Upper lobe of left lung (tissue), 4 donors: ENCODE data around the gene POLR3H.

Experiments used
- POLR2A ChIP-seq, 4 donors: fragments of 450-650 bp; IDR thresholded peaks; one replicate each; pipeline ENCODE4 v1.5.1; 2016 to 2017; ENCODE audit warnings: antibody characterized with exemption in 4 of 4, mild to moderate bottlenecking in 2 of 4
- POLR2AphosphoS5 ChIP-seq, 2 donors: sonication (generic); formaldehyde crosslinking; IDR thresholded peaks; one replicate each; pipeline ENCODE4 v1.5.1; 2017; ENCODE audit warnings: antibody characterized with exemption in 2 of 2
- TF ChIP-seq, protein P1 (sequence below), 6 experiments: fragments of 450-650 bp in 4 of 6; fragments of 200-600 bp in 2 of 6; sonication (generic) in 2 of 6; IDR thresholded peaks; one replicate each; pipeline ENCODE4 v1.5.1; 2016 to 2019; ENCODE audit warnings: antibody characterized with exemption in 6 of 6

- TF ChIP-seq, protein P1, sequence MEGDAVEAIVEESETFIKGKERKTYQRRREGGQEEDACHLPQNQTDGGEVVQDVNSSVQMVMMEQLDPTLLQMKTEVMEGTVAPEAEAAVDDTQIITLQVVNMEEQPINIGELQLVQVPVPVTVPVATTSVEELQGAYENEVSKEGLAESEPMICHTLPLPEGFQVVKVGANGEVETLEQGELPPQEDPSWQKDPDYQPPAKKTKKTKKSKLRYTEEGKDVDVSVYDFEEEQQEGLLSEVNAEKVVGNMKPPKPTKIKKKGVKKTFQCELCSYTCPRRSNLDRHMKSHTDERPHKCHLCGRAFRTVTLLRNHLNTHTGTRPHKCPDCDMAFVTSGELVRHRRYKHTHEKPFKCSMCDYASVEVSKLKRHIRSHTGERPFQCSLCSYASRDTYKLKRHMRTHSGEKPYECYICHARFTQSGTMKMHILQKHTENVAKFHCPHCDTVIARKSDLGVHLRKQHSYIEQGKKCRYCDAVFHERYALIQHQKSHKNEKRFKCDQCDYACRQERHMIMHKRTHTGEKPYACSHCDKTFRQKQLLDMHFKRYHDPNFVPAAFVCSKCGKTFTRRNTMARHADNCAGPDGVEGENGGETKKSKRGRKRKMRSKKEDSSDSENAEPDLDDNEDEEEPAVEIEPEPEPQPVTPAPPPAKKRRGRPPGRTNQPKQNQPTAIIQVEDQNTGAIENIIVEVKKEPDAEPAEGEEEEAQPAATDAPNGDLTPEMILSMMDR (IDR thresholded peaks at IDR 0.05): no peak
- no peak for TF ChIP-seq POLR2A (IDR thresholded peaks at IDR 0.05)
- TF ChIP-seq POLR2AphosphoS5 (IDR thresholded peaks at IDR 0.05): no peak
Measured at GRCh38 chr22:41530890-41531714, 13.2 kb downstream of the POLR3H start.
